HepG2 (cell line): Measurements from ENCODE around the gene VGLL4. TPM values are rescaled to one million over a fixed set of nuclear protein-coding genes. Genes with fewer than 3 reads are reported as not detected.

Experiments used
- AKNA ChIP-seq: sonication (generic); formaldehyde crosslinking; IDR thresholded peaks from 2 replicates; pipeline ENCODE4 v1.4.0; 2020; ENCODE audit warnings: missing genetic modification reagents, borderline replicate concordance
- JUNB ChIP-seq: sonication (generic); formaldehyde crosslinking; IDR thresholded peaks from 2 replicates; pipeline ENCODE4 v1.8.0; 2022; ENCODE audit warnings: missing genetic modification reagents, mild to moderate bottlenecking, borderline replicate concordance
- NBN ChIP-seq: fragments of 450-650 bp; conservative IDR thresholded peaks from 2 replicates; pipeline ENCODE4 v1.6.1; 2017
- RXRA ChIP-seq: sonication (generic); formaldehyde crosslinking; IDR thresholded peaks from 2 replicates; pipeline ENCODE4 v1.5.1; 2020; ENCODE audit warnings: missing genetic modification reagents
- U2AF1 ChIP-seq: fragments of 200-400 bp; formaldehyde crosslinking; optimal IDR thresholded peaks from 2 replicates; pipeline ENCODE3; 2017; ENCODE audit warnings: mild to moderate bottlenecking, low read depth, low read length
- ZEB1 ChIP-seq: IDR thresholded peaks from 2 replicates; pipeline ENCODE4 v1.6.1; 2012; ENCODE audit warnings: mild to moderate bottlenecking, low read depth, inconsistent platforms; ENCODE audit not compliant: insufficient replicate concordance
- polyA plus RNA-seq, 8 experiments: library from polyadenylated mRNA; depleted of rRNA in 3 of 8; stranded (reverse) in 7 of 8; unstranded in 1 of 8; fragments of >200 nt; fragmentation: Illumina TruSeq in 4 of 8; extraction: Trizol in 4 of 8; gene quantifications; 2 replicates each; pipeline versions ENCODE4 v1.2.1 to v1.2.3, GENCODE V29; 2011 to 2016; ENCODE audit warnings: low read depth in 4 of 8, missing spikeins in 1 of 8, mixed read lengths in 1 of 8; ENCODE audit not compliant: insufficient read depth in 1 of 8
- total RNA-seq, 5 experiments: library from RNA; depleted of rRNA; stranded (reverse); fragments of >200 nt; fragmentation: Illumina TruSeq; extraction: Trizol; gene quantifications; 2 replicates each; pipeline ENCODE4 v1.2.3, GENCODE V29; 2016; ENCODE audit warnings: low read depth in 1 of 5
- TF ChIP-seq, protein P1 (sequence below): sonication (generic); formaldehyde crosslinking; IDR thresholded peaks from 2 replicates; pipeline ENCODE4 v1.5.0; 2020; ENCODE audit warnings: missing genetic modification reagents
- TF ChIP-seq, protein P2 (sequence below): sonication (generic); formaldehyde crosslinking; IDR thresholded peaks from one replicate; pipeline ENCODE4 v1.5.1; 2020; ENCODE audit warnings: mild to moderate bottlenecking, missing genetic modification reagents; ENCODE audit errors: not compliant biosample characterization

The VGLL4 gene
- total and polyA plus RNA-seq, 2 of the 13 experiments (the other 11 are each of a cell fraction or from before 2014, with no cell fraction given), result 23.2 to 39.0 TPM

DNA sequence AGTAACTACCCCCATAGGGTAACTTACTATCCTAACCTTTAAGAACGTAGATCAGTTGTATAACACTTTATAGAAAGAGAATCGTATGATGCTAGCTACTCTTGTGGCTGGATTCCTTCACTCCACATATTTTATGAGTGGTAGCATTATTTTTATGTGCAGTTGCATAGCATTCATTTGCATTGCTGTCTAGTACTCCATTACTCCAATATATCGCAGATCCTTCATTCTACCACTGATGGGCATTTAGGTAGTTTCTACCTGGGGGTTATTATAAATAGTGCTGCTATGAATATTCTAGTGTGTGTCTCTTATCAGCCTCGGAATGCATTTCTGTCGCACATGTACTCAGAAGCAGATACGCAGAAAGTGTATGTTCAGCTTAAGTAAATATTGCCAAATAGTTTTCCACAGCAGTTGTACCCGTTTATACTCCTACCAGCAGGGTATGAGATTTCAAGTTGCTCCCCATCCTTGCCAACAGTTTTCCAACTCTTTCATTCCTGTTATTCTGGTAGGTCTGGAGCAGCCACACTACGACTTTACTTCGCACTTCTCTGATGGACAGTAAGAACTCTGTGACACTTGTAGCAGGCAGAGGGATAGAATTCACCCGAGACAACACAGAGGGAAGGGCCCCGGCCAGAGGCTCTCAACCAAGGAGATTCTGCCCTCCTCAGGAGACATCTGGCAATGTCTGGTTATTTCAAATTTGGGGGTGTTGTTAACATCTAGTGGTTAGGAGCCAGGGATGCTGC lies 9.8 kb upstream of the VGLL4 start (continued):
- TF ChIP-seq AKNA (no peak), ZEB1 (no peak), JUNB (CRISPR knock-in tag) (no peak), U2AF1 (no peak), NBN (no peak), RXRA (CRISPR knock-in tag) (no peak)
- TF ChIP-seq, protein P1, sequence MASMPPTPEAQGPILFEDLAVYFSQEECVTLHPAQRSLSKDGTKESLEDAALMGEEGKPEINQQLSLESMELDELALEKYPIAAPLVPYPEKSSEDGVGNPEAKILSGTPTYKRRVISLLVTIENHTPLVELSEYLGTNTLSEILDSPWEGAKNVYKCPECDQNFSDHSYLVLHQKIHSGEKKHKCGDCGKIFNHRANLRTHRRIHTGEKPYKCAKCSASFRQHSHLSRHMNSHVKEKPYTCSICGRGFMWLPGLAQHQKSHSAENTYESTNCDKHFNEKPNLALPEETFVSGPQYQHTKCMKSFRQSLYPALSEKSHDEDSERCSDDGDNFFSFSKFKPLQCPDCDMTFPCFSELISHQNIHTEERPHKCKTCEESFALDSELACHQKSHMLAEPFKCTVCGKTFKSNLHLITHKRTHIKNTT (CRISPR knock-in tag), result no peak
- TF ChIP-seq, protein P2, sequence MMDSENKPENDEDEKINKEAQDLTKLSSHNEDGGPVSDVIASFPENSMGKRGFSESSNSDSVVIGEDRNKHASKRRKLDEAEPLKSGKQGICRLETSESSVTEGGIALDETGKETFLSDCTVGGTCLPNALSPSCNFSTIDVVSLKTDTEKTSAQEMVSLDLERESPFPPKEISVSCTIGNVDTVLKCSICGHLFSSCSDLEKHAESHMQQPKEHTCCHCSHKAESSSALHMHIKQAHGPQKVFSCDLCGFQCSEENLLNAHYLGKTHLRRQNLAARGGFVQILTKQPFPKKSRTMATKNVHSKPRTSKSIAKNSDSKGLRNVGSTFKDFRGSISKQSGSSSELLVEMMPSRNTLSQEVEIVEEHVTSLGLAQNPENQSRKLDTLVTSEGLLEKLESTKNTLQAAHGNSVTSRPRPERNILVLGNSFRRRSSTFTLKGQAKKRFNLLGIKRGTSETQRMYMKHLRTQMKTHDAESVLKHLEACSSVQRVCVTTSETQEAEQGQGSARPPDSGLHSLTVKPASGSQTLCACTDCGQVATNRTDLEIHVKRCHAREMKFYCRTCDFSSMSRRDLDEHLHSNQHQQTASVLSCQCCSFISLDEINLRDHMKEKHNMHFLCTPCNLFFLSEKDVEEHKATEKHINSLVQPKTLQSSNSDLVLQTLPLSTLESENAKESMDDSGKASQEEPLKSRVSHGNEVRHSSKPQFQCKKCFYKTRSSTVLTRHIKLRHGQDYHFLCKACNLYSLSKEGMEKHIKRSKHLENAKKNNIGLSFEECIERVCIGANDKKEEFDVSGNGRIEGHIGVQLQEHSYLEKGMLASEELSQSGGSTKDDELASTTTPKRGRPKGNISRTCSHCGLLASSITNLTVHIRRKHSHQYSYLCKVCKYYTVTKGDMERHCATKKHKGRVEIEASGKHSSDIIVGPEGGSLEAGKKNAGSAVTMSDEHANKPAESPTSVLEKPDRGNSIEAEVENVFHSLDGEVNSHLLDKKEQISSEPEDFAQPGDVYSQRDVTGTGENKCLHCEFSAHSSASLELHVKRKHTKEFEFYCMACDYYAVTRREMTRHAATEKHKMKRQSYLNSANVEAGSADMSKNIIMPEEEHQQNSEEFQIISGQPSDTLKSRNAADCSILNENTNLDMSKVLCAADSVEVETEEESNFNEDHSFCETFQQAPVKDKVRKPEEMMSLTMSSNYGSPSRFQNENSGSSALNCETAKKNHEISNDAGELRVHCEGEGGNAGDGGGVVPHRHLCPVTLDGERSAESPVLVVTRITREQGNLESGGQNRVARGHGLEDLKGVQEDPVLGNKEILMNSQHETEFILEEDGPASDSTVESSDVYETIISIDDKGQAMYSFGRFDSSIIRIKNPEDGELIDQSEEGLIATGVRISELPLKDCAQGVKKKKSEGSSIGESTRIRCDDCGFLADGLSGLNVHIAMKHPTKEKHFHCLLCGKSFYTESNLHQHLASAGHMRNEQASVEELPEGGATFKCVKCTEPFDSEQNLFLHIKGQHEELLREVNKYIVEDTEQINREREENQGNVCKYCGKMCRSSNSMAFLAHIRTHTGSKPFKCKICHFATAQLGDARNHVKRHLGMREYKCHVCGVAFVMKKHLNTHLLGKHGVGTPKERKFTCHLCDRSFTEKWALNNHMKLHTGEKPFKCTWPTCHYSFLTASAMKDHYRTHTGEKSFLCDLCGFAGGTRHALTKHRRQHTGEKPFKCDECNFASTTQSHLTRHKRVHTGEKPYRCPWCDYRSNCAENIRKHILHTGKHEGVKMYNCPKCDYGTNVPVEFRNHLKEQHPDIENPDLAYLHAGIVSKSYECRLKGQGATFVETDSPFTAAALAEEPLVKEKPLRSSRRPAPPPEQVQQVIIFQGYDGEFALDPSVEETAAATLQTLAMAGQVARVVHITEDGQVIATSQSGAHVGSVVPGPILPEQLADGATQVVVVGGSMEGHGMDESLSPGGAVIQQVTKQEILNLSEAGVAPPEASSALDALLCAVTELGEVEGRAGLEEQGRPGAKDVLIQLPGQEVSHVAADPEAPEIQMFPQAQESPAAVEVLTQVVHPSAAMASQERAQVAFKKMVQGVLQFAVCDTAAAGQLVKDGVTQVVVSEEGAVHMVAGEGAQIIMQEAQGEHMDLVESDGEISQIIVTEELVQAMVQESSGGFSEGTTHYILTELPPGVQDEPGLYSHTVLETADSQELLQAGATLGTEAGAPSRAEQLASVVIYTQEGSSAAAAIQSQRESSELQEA (CRISPR knock-in tag), result no peak
